OCI-LY7 (cell line): Measurements from ENCODE around the gene MAGOH. TPM values are rescaled to one million over a fixed set of nuclear protein-coding genes. Genes with fewer than 3 reads are reported as not detected.

ENCODE experiments used
- BruUV-seq: library from RNA; stranded (reverse); fragments of 400-500 nt; replicated peaks from 2 replicates; lab custom pipeline; 2021; lab: Mats Ljungman, UMichigan
- CTCF ChIA-PET: fragments of 300-600 bp; sonication (Branson Sonifier 250); formaldehyde crosslinking; loops from one replicate; lab custom pipeline; 2022; ENCODE audit warnings: antibody characterized with exemption; ENCODE audit not compliant: unreplicated experiment; lab: Charles Lee
- POLR2A ChIA-PET: fragments of 300-600 bp; sonication (Branson Sonifier 250); formaldehyde crosslinking; loops from one replicate; lab custom pipeline; 2022; ENCODE audit warnings: antibody characterized with exemption; lab: Charles Lee
- DNase-seq: peaks from one replicate; pipeline ENCODE4 v3.0.0-alpha.2; 2015; ENCODE audit warnings: low spot score
- H2AFZ ChIP-seq: fragments of 200-600 bp; sonication (generic), shearing (Covaris generic); 2 replicates; pipeline ENCODE4 v1.6.1; 2014; ENCODE audit warnings: mild to moderate bottlenecking, antibody characterized with exemption, low read length, moderate library complexity
- H3K27ac ChIP-seq: fragments of 200-600 bp; sonication (generic); 2 replicates; pipeline ENCODE4 v1.5.1; 2014; ENCODE audit warnings: mixed run types, low read depth, mild to moderate bottlenecking, moderate library complexity, low read length, inconsistent platforms; ENCODE audit not compliant: poor library complexity, severe bottlenecking
- H3K36me3 ChIP-seq: fragments of 200-600 bp; sonication (generic); 2 replicates; pipeline ENCODE4 v1.6.1; 2014; ENCODE audit warnings: mild to moderate bottlenecking, antibody characterized with exemption, low read length, moderate library complexity, mixed read lengths; ENCODE audit not compliant: insufficient read depth
- H3K4me1 ChIP-seq: fragments of 200-600 bp; sonication (generic); 2 replicates; pipeline ENCODE4 v1.5.1; 2014; ENCODE audit warnings: mild to moderate bottlenecking, low read length; ENCODE audit not compliant: insufficient read depth, poor library complexity, severe bottlenecking
- H3K4me2 ChIP-seq: fragments of 200-600 bp; sonication (generic); 2 replicates; pipeline ENCODE4 v1.6.1; 2014; ENCODE audit warnings: mild to moderate bottlenecking, low read length
- H3K4me3 ChIP-seq: fragments of 200-600 bp; sonication (generic); 2 replicates; pipeline ENCODE4 v1.5.1; 2014; ENCODE audit warnings: mild to moderate bottlenecking, low read depth, low read length; ENCODE audit not compliant: poor library complexity, severe bottlenecking
- H3K79me2 ChIP-seq: fragments of 200-600 bp; sonication (generic); 2 replicates; pipeline ENCODE4 v1.6.1; 2016; ENCODE audit warnings: low read depth, mild to moderate bottlenecking, low read length, moderate library complexity, mixed read lengths; ENCODE audit not compliant: insufficient read depth
- H3K9me2 ChIP-seq: fragments of 200-600 bp; sonication (generic); 2 replicates; pipeline ENCODE4 v1.6.1; 2016; ENCODE audit warnings: mild to moderate bottlenecking, low read length, mixed read lengths; ENCODE audit not compliant: insufficient read depth
- H3K9me3 ChIP-seq: fragments of 200-600 bp; sonication (generic); 2 replicates; pipeline ENCODE4 v1.6.1; 2014; ENCODE audit warnings: mild to moderate bottlenecking, mixed run types, low read length, mixed read lengths
- H4K20me1 ChIP-seq: fragments of 200-600 bp; sonication (generic); 2 replicates; pipeline ENCODE4 v1.6.1; 2014; ENCODE audit warnings: mild to moderate bottlenecking, antibody characterized with exemption, low read length, moderate library complexity, mixed read lengths; ENCODE audit not compliant: insufficient read depth
- EZH2phosphoT487 ChIP-seq: fragments of 200-600 bp; sonication (generic); IDR thresholded peaks from 2 replicates; pipeline ENCODE4 v1.6.1; 2018; ENCODE audit warnings: low read depth, borderline replicate concordance, mild to moderate bottlenecking, mixed run types, antibody characterized with exemption, low read length, moderate library complexity, mixed read lengths
- intact Hi-C: fragments of 100-400 bp; cut with micrococcal nuclease; formaldehyde crosslinking; loops from one replicate; pipeline ENCODE4 v1.10.0; 2022; ENCODE audit not compliant: unreplicated experiment
- total RNA-seq, 2 experiments: library from RNA; depleted of rRNA in 1 of 2; stranded (reverse); fragments of >200 nt in 1 of 2; shearing (Covaris generic) in 1 of 2; gene quantifications; 2 replicates each; pipeline ENCODE4 v1.2.3, GENCODE V29; 2014 to 2022
- TF ChIP-seq, protein P1 (sequence below): fragments of 200-600 bp; sonication (generic); conservative IDR thresholded peaks from 2 replicates; pipeline ENCODE4 v1.5.1; 2014; ENCODE audit warnings: mild to moderate bottlenecking, antibody characterized with exemption, low read length, moderate library complexity, mixed read lengths

Gene MAGOH
- total RNA-seq, 2 experiments from 2014 or later: 87.3 to 98.3 TPM

DNA sequence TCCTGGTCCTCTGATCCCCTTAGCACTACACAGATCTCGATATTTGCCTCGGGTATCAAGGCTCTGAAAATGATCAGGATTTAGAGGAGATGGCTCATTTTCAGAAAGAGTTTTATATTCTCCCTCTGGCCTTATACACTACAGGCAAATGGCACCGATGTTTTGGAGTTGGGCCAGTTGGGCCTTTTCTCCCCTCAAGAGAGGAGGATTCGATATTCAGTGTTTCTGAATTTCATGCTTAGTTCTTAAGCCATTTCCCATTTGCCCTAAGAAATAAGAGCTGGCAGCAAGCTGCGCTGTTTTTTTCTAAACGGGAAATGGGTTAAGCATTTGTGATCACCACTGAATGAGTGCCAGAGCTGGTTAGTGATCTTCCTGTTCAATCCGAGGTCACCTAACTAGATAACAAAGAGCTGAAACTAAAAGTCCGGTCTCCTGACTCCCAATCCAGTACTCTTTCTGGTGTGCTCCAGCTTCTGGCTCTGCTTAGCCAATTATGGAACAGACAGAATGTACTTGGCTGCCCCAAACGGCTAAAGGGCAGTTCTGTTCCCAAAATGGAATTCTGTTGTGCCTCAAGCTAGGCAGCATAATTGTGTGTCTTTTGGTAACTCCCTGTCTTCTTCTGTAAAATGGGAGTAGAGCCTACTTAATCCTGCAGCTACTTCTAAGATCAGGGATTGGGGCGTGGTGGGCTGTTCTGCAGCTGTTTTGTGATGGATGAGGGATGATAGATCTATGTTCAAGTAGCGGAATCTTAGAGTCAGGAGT is 42.9 kb downstream of the MAGOH start:
- TF ChIP-seq EZH2phosphoT487: no peak
- TF ChIP-seq, protein P1, sequence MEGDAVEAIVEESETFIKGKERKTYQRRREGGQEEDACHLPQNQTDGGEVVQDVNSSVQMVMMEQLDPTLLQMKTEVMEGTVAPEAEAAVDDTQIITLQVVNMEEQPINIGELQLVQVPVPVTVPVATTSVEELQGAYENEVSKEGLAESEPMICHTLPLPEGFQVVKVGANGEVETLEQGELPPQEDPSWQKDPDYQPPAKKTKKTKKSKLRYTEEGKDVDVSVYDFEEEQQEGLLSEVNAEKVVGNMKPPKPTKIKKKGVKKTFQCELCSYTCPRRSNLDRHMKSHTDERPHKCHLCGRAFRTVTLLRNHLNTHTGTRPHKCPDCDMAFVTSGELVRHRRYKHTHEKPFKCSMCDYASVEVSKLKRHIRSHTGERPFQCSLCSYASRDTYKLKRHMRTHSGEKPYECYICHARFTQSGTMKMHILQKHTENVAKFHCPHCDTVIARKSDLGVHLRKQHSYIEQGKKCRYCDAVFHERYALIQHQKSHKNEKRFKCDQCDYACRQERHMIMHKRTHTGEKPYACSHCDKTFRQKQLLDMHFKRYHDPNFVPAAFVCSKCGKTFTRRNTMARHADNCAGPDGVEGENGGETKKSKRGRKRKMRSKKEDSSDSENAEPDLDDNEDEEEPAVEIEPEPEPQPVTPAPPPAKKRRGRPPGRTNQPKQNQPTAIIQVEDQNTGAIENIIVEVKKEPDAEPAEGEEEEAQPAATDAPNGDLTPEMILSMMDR: no peak
- Histone ChIP-seq H4K20me1 (no peaks in the 10 kb centered on the region), H3K9me3 (no peaks in the 10 kb centered on the region), H2AFZ (peak overlapping the region; percentile 86; the same call in 1 of the 2 replicates), H3K4me2 (no peak overlapping the region; the same call in 1 of the 2 replicates), H3K79me2 (peaks cover 16% of the 10 kb centered on the region; the same call in 1 of the 2 replicates), H3K9me2 (no peaks in the 10 kb centered on the region), H3K4me3 (no peak overlapping the region), H3K36me3 (peaks cover 6% of the 10 kb centered on the region), H3K27ac (no peak overlapping the region), H3K4me1 (peaks cover 20% of the 10 kb centered on the region)
- intact Hi-C loops: loop anchor here (5.0 kb wide), 1 partner anchor 498 kb away; the partner anchor contains the start of gene COA7
- POLR2A ChIA-PET: interaction anchor here (0.6 to 1.5 kb wide), 5 partner anchors 8 to 472 kb away, joined by 3 to 6 read pairs (median 3); no protein-coding TSS in a partner anchor
- no TSS peak for BruUV-seq
- CTCF ChIA-PET: no interaction called here
- DNase-seq: no peak

DNA sequence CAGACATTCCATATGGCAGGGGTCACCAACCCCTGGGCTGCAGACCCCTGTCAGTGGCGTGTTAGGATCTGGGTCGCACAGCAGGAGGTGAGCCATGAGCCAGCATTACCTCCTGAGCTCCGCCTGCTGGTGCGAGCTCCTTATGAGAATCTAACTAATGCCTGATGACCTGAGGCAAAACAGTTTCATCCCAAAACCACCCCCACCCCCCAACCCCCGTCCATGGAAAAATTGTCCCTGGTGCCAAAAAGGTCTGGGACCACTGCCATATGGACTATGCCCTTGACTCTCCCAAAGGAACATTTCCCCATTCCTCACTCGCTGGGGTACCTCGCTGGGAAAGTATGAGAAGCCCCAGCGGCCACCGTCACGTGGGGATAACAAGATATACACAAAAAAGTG is 48.1 kb downstream of the MAGOH start:
- no peak overlapping the region for H3K4me3 ChIP-seq
- no peak overlapping the region for H3K27ac ChIP-seq
- H3K9me2 ChIP-seq: no peaks in the 10 kb centered on the region
- H3K4me2 ChIP-seq: no peak overlapping the region
- POLR2A ChIA-PET: no interaction called here
- no TSS peak for BruUV-seq
- H3K79me2 ChIP-seq: no peaks in the 10 kb centered on the region
- DNase-seq: no peak
- intact Hi-C loops: no loop called here
- no peaks in the 10 kb centered on the region for H3K9me3 ChIP-seq
- CTCF ChIA-PET: interaction anchor here (0.6 kb wide), 1 partner anchor 16 kb away, joined by 3 read pairs; no protein-coding TSS in a partner anchor
- H2AFZ ChIP-seq: no peak overlapping the region
- no peak for TF ChIP-seq EZH2phosphoT487
- TF ChIP-seq, protein P1: no peak
- no peaks in the 10 kb centered on the region for H3K36me3 ChIP-seq
- peaks cover 3% of the 10 kb centered on the region for H3K4me1 ChIP-seq
- H4K20me1 ChIP-seq: no peaks in the 10 kb centered on the region

DNA sequence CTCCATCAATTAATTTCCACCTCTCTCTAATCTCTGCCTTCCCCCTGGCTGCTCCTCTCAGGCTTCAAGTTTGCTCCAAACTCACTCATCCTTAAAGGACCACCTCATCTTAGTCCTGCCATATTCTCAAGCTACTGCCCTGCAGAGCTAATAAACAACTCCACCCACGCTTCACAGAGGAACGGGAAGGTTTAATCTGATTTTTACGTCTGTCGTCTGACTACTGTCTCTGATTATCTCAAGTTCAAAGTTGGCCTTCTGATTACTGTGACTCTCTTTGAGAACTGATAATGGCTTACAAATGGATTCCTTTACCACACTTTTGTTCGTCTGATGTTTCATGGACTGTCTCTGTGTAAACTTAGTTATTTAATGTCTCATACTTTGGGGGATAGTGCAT is 49.3 kb downstream of the MAGOH start:
- H3K9me2 ChIP-seq: no peaks in the 10 kb centered on the region
- no TSS peak for BruUV-seq
- ChIA-PET CTCF (no interaction called here), POLR2A (interaction anchor here (0.6 kb wide), 1 partner anchor 789 kb away, joined by 3 read pairs; no protein-coding TSS in a partner anchor)
- H3K4me2 ChIP-seq: no peak overlapping the region
- H3K27ac ChIP-seq: no peak overlapping the region
- H3K4me3 ChIP-seq: no peak overlapping the region
- H3K79me2 ChIP-seq: no peaks in the 10 kb centered on the region
- TF ChIP-seq, protein P1: no peak
- no peak for TF ChIP-seq EZH2phosphoT487
- H2AFZ ChIP-seq: no peak overlapping the region
- H4K20me1 ChIP-seq: no peaks in the 10 kb centered on the region
- no peaks in the 10 kb centered on the region for H3K9me3 ChIP-seq
- intact Hi-C loops: no loop called here
- peaks cover 3% of the 10 kb centered on the region for H3K4me1 ChIP-seq
- no peaks in the 10 kb centered on the region for H3K36me3 ChIP-seq
- DNase-seq: no peak
